ENCODE measurements around the gene LHX2.

Gene LHX2

DNA sequence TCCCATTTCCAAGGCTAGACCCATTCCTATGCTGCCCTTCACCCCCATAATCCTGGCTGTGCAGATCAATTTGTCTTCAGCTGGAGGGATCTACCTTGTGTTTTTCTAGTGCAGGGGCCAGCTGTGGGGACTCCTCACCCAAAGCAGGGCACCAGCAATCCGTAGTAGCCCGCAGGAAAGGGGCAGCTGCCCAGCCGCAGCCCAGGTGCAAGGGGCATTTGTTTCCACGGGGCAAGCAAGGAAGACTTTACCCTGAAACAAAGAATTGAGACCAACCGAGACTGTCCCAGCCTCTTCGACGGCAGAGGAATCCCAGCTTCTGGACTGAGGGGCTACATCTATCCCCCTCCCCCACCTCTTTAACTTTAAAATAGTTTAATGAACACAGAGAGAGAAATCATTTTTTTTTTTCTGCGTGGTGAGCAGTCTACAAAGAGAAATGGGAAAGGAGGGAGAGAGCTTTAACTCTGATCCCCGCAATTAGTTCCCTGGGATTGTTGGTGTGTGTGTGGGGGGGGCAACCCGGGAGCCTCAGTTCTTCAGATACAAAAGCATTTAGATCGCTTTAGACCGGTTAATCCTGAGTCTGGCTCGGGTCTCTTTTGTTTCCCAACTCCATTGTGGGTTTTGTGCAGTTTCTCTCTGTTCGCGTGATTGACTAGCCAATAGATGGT, 10.6 kb upstream of the LHX2 start:
- Histone ChIP-seq H3K27ac (no peak overlapping the region), H3K36me3 (replicated peaks) (no peaks in the 10 kb centered on the region), H3K4me3 (ENCODE audit: low read depth, low read length) (no peak overlapping the region), H3K27me3 (replicated peaks) (peaks cover 92% of the 10 kb centered on the region)
- in situ Hi-C loops (cut with HindIII; ENCODE audit: low pct_ligation_motif_present, low sequenced_read_pairs), result no loop called here
- no peak for DNase-seq
- no peak for TF ChIP-seq CTCF (IDR thresholded peaks at IDR 0.05; ENCODE audit: low read depth, low read length, missing control alignments)

- Histone ChIP-seq H3K36me3 (replicated peaks) (no peaks in the 10 kb centered on the region), H3K27me3 (replicated peaks) (peaks cover 92% of the 10 kb centered on the region), H3K4me3 (ENCODE audit: low read depth, low read length) (no peak overlapping the region), H3K27ac (no peak overlapping the region)
- TF ChIP-seq CTCF (IDR thresholded peaks at IDR 0.05; ENCODE audit: low read depth, low read length, missing control alignments), result no peak
- no peak for DNase-seq
- in situ Hi-C loops (cut with HindIII; ENCODE audit: low pct_ligation_motif_present, low sequenced_read_pairs), result no loop called here
Observed at GRCh38 chr9:124001458-124001799, 10.1 kb upstream of the LHX2 start.

DNA sequence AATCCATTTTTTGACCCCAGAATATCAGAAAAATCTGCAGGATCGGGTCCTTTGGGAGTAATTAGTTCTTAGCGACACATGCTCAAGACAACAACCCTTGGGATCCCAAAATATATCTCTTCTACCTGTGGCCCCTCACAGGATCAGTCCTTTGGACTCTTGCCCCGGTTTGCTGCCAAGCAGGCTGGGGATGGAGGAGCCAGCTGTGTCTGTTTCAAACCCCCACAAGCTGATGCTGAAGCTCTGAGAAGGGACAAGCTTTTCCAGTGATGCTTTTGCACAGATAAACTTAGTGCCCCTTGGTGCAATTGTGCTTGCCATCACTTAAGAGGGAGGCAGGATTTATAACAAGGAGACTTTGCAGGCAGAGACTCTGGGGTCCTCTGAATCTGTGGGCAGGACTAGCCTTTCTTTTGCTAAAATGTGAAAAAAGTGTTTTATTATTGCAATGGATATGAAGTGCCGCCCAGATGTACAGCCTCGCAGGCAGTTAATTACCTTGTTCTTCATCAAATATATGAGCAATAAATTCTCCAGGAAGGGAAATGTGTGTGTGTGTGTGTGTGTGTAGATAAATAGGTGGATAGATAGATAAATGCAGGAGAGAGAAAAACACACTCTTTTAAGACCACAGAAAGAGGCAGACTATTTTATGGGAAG, 9.6 kb upstream of the LHX2 start:
- no peak for TF ChIP-seq CTCF (IDR thresholded peaks at IDR 0.05; ENCODE audit: low read depth, low read length, missing control alignments)
- Histone ChIP-seq H3K27ac (no peak overlapping the region), H3K27me3 (replicated peaks) (peaks cover 92% of the 10 kb centered on the region), H3K4me3 (ENCODE audit: low read depth, low read length) (no peak overlapping the region), H3K36me3 (replicated peaks) (no peaks in the 10 kb centered on the region)
- DNase-seq, result no peak
- in situ Hi-C loops (cut with HindIII; ENCODE audit: low pct_ligation_motif_present, low sequenced_read_pairs), result no loop called here

DNA sequence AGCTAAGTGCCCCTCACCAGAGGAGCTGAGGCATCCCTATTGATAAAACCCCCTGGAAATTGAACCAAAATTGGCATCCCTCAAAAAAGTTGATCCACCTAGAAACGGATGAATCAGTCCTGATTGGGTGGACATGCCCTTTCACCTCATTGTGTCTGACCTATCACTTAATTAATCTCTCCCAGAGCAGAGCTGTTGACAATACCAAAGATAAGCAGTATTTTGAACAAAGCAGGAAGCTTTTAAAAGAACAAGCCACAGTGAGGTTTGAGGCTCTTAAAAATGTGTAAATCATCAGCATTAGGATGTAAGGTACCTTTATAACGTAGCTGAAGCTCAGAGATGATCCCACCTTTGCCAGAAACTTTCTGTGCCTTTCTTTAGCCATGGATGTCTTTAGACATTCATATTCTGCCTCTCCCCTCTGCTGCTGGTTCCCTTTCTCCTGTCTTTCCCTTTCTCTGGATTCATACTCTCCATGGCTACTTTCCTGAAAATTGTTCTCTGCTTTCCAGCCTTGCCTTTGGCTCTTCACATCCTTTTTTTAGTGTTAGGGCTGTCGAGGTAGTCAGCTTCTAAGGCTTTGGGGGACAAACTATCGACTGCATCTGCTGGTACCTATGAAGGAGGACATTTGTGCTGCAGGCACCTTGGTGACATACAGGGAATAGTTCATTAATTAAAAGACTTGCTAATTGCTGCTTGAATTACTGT, 7.8 kb upstream of the LHX2 start:
- no peak for TF ChIP-seq CTCF (IDR thresholded peaks at IDR 0.05; ENCODE audit: low read depth, low read length, missing control alignments)
- no peak overlapping the region for H3K27ac ChIP-seq
- H3K36me3 ChIP-seq (replicated peaks), result no peaks in the 10 kb centered on the region
- in situ Hi-C loops (cut with HindIII; ENCODE audit: low pct_ligation_motif_present, low sequenced_read_pairs), result no loop called here
- no peak for DNase-seq
- H3K4me3 ChIP-seq (ENCODE audit: low read depth, low read length), result no peak overlapping the region
- H3K27me3 ChIP-seq (replicated peaks), result peaks cover 92% of the 10 kb centered on the region

DNA sequence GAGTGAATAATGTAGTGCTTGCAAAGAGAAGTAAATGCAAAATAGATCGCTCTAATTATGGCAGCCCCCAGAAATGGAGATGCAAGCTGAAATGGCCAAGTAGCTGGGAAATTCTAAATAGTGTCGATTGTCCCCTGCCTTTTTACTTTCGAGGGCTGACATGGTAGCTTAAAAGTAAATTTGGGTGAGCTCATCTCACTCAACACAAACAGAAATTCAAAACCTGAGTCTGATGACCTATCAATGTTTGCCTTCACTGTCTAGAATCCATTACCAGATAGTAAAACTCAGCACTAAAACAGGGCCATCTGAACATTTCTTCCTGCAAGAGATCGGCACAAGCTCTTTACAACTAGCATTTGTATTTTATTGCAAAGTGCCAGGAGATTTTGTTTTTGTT, 7.0 kb upstream of the LHX2 start:
- in situ Hi-C loops (cut with HindIII; ENCODE audit: low pct_ligation_motif_present, low sequenced_read_pairs), result no loop called here
- peaks cover 95% of the 10 kb centered on the region for H3K27me3 ChIP-seq (replicated peaks)
- H3K36me3 ChIP-seq (replicated peaks), result no peaks in the 10 kb centered on the region
- H3K4me3 ChIP-seq (ENCODE audit: low read depth, low read length), result no peak overlapping the region
- DNase-seq, result no peak
- no peak overlapping the region for H3K27ac ChIP-seq
- TF ChIP-seq CTCF (IDR thresholded peaks at IDR 0.05; ENCODE audit: low read depth, low read length, missing control alignments), result no peak

Measured in brain microvascular endothelial cell (primary cell).